ENCODE results near the gene DHRS7C.
"Not testable (repeated sequence)": the region's sequence is repeated elsewhere in the genome, so short reads cannot be mapped to it uniquely, and the experiment has no call there.

DHRS7C gene

GRCh38 chr17:9809409-9809808 is 18.0 kb upstream of the DHRS7C start:
- no peak for DNase-seq

- no peak for DNase-seq
Measured at GRCh38 chr17:9806699-9807098, 15.3 kb upstream of the DHRS7C start.

GRCh38 chr17:9805769-9806168 is 14.4 kb upstream of the DHRS7C start:
- no peak for DNase-seq

- DNase-seq = peak; percentile 26
Measured at GRCh38 chr17:9802697-9803096, 11.3 kb upstream of the DHRS7C start.

GRCh38 chr17:9802294-9802693 is 10.9 kb upstream of the DHRS7C start:
- DNase-seq = peak; percentile 90

GRCh38 chr17:9801505-9801904 is 10.1 kb upstream of the DHRS7C start:
- no peak for DNase-seq

- no peak for DNase-seq
Measured at GRCh38 chr17:9798724-9799123, 7.3 kb upstream of the DHRS7C start.

GRCh38 chr17:9798008-9798407 is 6.6 kb upstream of the DHRS7C start:
- DNase-seq = no peak

GRCh38 chr17:9792181-9792840 is 919 bp upstream of the DHRS7C start:
- no peak for DNase-seq

- no peak for DNase-seq
Measured at GRCh38 chr17:9790316-9790715, 1.1 kb downstream of the DHRS7C start.

- DNase-seq = no peak
Measured at GRCh38 chr17:9788601-9789000, 2.8 kb downstream of the DHRS7C start.

- no peak for DNase-seq
Measured at GRCh38 chr17:9784544-9784943, 6.8 kb downstream of the DHRS7C start.

GRCh38 chr17:9783465-9783864 is 7.9 kb downstream of the DHRS7C start:
- DNase-seq = not testable (repeated sequence)

- DNase-seq = no peak
Measured at GRCh38 chr17:9783050-9783449, 8.3 kb downstream of the DHRS7C start.

GRCh38 chr17:9780552-9780951 is 10.8 kb downstream of the DHRS7C start:
- DNase-seq = no peak

GRCh38 chr17:9776911-9777310 is 14.5 kb downstream of the DHRS7C start:
- no peak for DNase-seq

- no peak for DNase-seq
Measured at GRCh38 chr17:9772658-9773057, 18.7 kb downstream of the DHRS7C start.

- DNase-seq = no peak
Measured at GRCh38 chr17:9771465-9771864, 19.9 kb downstream of the DHRS7C start.

- no peak for DNase-seq
Measured at GRCh38 chr17:9769036-9769695, 22.2 kb downstream of the DHRS7C start.

GRCh38 chr17:9768381-9768934 is 22.9 kb downstream of the DHRS7C start:
- peak; percentile 31 for DNase-seq

- DNase-seq = no peak
Measured at GRCh38 chr17:9767432-9767991, 23.9 kb downstream of the DHRS7C start.

GRCh38 chr17:9766970-9767369 is 24.4 kb downstream of the DHRS7C start:
- no peak for DNase-seq

- DNase-seq = no peak
Measured at GRCh38 chr17:9765322-9765721, 26.1 kb downstream of the DHRS7C start.

GRCh38 chr17:9763643-9764042 is 27.7 kb downstream of the DHRS7C start:
- no peak for DNase-seq
